Measurements from ENCODE around the gene CA14.
"Not testable (repeated sequence)": the region's sequence is repeated elsewhere in the genome, so short reads cannot be mapped to it uniquely, and the experiment has no call there.

CA14 gene

GRCh38 chr1:150235852-150236613 lies 21.5 kb upstream of the CA14 start, which contains the start of gene ANP32E:
Gene ANP32E, minus strand, starts transcription at chr1:150236112. Its CDS starts 326 bp downstream, at chr1:150235786.
- DNase-seq (ENCODE audit: low spot score), result peak; percentile 98

DNA sequence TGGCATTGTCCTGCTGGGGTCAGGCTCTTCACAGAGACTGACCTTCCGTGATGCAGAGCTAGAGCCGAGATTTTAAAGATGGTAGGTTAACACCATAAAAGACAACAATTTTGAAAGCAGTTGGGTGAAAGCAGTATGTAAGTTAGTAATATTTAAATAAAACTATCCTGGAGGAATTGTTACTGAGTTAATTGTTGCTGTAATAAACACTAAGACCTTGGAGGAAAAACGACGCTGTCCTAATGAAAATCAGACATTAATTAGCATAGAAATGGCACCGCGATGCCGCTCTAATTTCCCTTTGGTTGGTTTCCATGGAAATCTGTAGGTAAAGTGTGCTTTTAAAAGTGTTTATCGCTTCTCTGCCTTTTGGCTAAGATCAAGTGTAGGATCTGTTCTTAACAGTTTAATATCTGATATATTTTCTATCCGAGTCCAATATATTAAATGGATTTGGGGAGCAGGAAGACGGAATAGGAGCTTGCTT lies 20.9 kb upstream of the CA14 start:
- no peak for DNase-seq (ENCODE audit: low spot score)

DNA sequence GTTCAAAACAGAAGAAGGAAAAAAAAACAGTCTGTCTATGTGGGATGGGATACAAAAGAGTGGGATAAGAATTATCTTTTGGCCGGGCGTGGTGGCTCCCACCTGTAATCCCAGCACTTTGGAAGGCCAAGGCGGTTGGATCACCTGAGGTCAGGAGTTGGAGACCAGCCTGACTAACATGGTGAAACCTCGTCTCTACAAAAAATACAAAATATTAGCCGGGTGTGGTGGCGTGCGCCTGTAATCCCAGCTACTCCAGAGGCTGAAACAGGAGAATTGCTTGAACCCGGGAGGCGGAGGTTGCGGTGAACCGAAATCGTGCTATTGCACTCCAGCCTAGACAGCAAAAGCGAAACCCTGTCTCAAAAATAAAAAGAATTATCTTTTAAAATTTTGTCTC lies 20.4 kb upstream of the CA14 start:
- not testable (repeated sequence) for DNase-seq (ENCODE audit: low spot score)

DNA sequence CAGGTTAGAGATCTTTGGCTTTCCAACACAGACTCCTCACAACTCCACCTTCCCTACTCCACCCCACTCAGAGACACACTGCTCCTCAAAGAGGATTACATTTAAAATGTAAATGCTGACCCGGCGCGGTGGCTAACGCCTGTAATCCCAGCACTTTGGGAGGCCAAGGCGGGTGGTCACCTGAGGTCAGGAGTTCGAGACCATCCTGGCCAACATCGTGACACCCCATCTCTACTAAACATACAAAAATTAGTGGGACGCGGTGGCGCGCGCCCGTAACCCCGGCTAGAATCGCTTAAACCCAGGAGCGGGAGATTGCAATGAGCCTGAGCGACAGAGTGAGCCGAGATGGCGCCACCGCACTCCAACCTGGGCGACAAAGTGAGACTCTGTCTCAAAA lies 19.8 kb upstream of the CA14 start:
- DNase-seq (ENCODE audit: low spot score), result no peak

- no peak for DNase-seq (ENCODE audit: low spot score)
These were observed 14.6 kb upstream of the CA14 start for GRCh38 chr1:150243003-150243402.

DNA sequence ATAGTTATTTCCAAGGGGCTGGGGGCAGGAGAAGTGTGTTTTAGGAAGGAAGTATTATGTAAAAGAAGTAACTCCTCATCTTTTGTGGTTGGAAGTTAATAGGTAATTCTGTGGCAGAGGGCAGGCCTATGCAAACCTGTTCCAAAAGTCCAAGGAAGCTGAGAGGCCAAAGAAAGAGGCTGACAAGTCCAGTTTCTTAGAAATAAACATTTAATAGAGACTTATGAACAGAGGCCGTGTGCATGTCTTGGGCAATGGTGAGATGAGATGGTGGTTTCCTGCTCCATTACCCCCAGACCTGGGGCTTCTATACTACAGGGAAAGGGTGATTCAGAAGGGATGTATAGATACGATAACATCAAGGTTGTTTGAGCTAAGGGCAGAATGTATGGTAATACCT lies 7.6 kb upstream of the CA14 start:
- DNase-seq (ENCODE audit: low spot score), result no peak

GRCh38 chr1:150256198-150256553 lies 1.4 kb upstream of the CA14 start:
- no peak for DNase-seq (ENCODE audit: low spot score)

DNA sequence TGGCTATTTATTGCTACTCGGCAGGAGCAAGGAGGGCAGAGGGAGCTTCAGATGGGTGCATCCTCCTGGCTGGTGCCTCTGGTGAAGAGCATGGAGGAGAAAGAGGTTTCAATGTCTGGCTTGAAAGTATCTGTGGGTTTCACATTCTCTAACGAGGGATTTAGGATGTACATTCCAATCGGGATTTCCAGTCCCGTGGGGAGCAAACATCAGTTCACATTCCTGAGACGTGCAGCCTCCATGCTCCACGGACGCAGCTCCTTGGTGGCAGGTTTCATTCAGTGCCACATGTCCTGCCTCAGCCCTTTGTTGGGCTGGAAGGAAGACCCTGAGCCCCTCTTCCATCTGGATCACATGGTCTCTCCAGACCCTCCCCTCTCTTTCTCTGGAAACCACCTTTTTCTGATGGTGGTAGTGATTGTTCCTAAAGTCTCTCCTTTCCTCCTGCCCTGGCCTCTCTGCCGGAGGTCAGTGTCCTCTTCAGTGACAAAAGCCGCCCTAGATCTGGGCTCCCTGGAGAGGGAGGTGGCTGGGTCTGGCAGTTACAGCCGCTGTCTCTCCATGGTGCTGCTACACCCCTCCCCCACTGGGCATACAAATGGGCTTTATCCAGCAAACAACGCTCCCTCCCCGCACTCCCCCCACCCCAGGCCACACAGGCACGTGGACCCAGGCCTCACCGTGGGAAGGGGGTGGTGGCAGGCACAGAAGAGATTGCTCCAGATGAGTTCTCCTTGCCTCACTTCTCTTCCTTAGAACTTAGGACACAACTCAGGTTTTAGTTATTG lies 826 bp upstream of the CA14 start:
- peak; percentile 91 for DNase-seq (ENCODE audit: low spot score)

DNA sequence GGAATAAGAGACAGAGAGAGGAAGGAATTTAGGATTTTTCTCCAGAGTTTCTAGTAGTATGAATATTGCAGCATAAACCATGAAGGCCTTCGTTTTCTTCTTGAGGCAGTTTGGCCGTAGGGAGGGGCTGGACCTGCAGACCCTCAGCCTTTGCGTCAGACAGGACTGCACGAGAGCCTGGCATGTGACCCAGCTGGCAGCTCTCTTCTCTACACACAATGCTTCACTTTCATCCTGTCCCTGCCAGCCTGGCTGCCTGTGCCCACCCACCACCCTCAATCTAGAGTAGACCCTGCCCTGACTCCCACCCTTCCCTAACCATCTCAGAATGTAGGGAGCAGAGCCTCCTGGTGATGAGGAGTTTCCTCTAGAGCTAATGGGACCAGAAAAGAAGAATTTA lies 1.6 kb downstream of the CA14 start:
- peak; percentile 63 for DNase-seq (ENCODE audit: low spot score)

- DNase-seq (ENCODE audit: low spot score), result no peak
These were observed 2.4 kb downstream of the CA14 start for GRCh38 chr1:150259758-150260669.

DNA sequence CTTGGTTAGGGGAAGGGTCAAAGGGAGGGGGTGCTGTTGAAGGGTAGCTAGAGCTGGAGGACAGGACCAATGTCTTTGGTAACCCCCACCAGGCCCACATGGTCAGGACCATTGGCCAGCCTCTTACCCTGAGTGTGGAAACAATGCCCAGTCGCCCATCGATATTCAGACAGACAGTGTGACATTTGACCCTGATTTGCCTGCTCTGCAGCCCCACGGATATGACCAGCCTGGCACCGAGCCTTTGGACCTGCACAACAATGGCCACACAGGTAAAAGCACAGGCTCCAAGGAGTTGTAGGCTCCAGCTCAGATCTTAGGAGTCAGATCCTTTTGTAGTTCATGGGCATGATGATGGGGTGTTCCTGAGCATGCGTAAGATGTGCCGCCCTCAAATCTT lies 3.8 kb downstream of the CA14 start:
- DNase-seq (ENCODE audit: low spot score), result no peak

- DNase-seq (ENCODE audit: low spot score), result no peak
These were observed 5.1 kb downstream of the CA14 start for GRCh38 chr1:150262388-150263320.

- DNase-seq (ENCODE audit: low spot score), result no peak
These were observed 6.0 kb downstream of the CA14 start for GRCh38 chr1:150263549-150263948.

DNA sequence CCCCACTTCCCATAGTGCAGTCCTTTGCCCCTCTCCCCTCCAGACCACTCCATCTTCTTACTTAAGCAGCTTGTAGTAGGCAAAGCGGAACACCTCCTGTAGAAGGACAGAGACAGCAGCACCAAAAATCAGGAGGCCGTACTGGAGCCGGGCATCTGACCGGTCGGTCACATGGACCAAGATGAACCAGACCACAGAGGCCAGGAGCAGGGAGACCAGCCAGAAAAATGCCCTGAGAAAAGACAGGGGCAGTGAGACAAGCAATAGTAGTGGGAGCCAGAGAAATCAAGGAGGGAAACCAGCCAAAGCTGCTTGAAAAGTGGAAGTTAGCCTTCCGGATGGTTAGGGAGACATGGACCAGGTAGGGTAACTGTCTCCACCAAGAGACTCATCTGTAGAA lies 10.3 kb downstream of the CA14 start:
- DNase-seq (ENCODE audit: low spot score), result no peak

GRCh38 chr1:150268340-150268704 lies 10.7 kb downstream of the CA14 start:
- peak; percentile 29 for DNase-seq (ENCODE audit: low spot score)

GRCh38 chr1:150268705-150269403 lies 11.3 kb downstream of the CA14 start, which contains the start of gene APH1A:
Gene APH1A, minus strand, starts transcription at chr1:150269016. Its CDS starts 206 bp downstream, at chr1:150268810.
- peak; percentile 98 for DNase-seq (ENCODE audit: low spot score)

- no peak for DNase-seq (ENCODE audit: low spot score)
These were observed 11.9 kb downstream of the CA14 start for GRCh38 chr1:150269451-150269850.

- no peak for DNase-seq (ENCODE audit: low spot score)
These were observed 13.9 kb downstream of the CA14 start for GRCh38 chr1:150271291-150271959.

DNA sequence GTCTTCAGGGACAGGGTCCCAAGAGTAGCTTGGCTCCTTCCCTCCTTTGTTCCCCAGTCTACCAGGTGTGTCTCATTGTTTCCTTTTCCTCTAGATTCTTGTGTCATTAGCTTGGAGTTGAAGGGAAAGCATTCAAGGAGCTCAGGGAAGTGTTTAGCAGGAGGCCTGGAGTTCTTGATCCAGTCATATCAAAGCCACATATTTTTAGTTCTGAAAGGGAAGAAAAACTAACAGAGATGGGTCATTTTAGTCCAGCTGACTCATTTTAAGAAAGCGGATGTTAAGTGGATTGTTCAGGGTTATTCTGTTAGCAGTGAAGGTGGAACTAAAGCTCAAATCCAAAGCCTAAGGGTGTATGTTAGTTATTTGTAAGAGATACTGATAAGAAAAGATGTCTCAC lies 15.7 kb downstream of the CA14 start:
- peak; percentile 29 for DNase-seq (ENCODE audit: low spot score)

Measured in globus pallidus (tissue), 1 donor.